DND-41 (cell line): ENCODE results near the gene ZCCHC8.
"Not testable (repeated sequence)": the region's sequence is repeated elsewhere in the genome, so short reads cannot be mapped to it uniquely, and the experiment has no call there.

ENCODE experiments used
- ATAC-seq: fragments of 200-7000 bp; cut with Tn5 transposase; 3 replicates; pipeline ENCODE4 v1.9.1; 2021; ENCODE audit warnings: low read depth; ENCODE audit not compliant: insufficient read depth
- DNase-seq: peaks from one replicate; pipeline ENCODE4 v3.0.0-alpha.2; 2020
- H2AFZ ChIP-seq: 2 replicates; pipeline ENCODE4 v1.6.0; 2012; ENCODE audit warnings: low read depth, low read length
- H3K27ac ChIP-seq: 2 replicates; pipeline ENCODE4 v1.5.1; 2012; ENCODE audit warnings: low read length, inconsistent platforms
- H3K27me3 ChIP-seq: fragments of 200-600 bp; sonication (generic); 2 replicates; pipeline ENCODE4 v1.6.0; 2012; ENCODE audit warnings: low read length, mild to moderate bottlenecking, inconsistent platforms; ENCODE audit not compliant: insufficient read depth, poor library complexity
- H3K36me3 ChIP-seq: 2 replicates; pipeline ENCODE4 v1.5.1; 2012; ENCODE audit warnings: low read length, inconsistent platforms; ENCODE audit not compliant: insufficient read depth
- H3K4me1 ChIP-seq: 2 replicates; pipeline ENCODE4 v1.5.1; 2012; ENCODE audit warnings: mild to moderate bottlenecking, low read length; ENCODE audit not compliant: insufficient read depth
- H3K4me2 ChIP-seq: 2 replicates; pipeline ENCODE4 v1.6.0; 2012; ENCODE audit warnings: mild to moderate bottlenecking, moderate library complexity, low read length, inconsistent platforms; ENCODE audit not compliant: insufficient read depth
- H3K4me3 ChIP-seq, 2 experiments: fragments of 200-600 bp in 1 of 2; shearing (Covaris generic) in 1 of 2; 2 replicates each; pipeline ENCODE4 v1.5.1; 2012 to 2016; ENCODE audit warnings: inconsistent platforms in 2 of 2, low read length in 2 of 2, mild to moderate bottlenecking in 2 of 2, low read depth in 1 of 2, moderate library complexity in 1 of 2
- H3K79me2 ChIP-seq: 2 replicates; pipeline ENCODE4 v1.6.0; 2012; ENCODE audit warnings: low read length, inconsistent platforms; ENCODE audit not compliant: insufficient read depth
- H3K9ac ChIP-seq: 2 replicates; pipeline ENCODE4 v1.6.0; 2012; ENCODE audit warnings: low read depth, mild to moderate bottlenecking, inconsistent platforms, low read length, moderate library complexity
- H3K9me3 ChIP-seq: 2 replicates; pipeline ENCODE4 v1.5.1; 2012; ENCODE audit warnings: low read length, moderate library complexity, mild to moderate bottlenecking, inconsistent platforms; ENCODE audit not compliant: insufficient read depth, severe bottlenecking
- H4K20me1 ChIP-seq: 2 replicates; pipeline ENCODE4 v1.6.0; 2012; ENCODE audit warnings: low read length; ENCODE audit not compliant: insufficient read depth
- CTCF ChIP-seq: IDR thresholded peaks from 2 replicates; pipeline ENCODE4 v1.5.1; 2012; ENCODE audit warnings: borderline replicate concordance, low read length, moderate library complexity, mild to moderate bottlenecking; ENCODE audit not compliant: poor library complexity, severe bottlenecking; ENCODE audit errors: extremely low read depth
- EZH2 ChIP-seq: IDR thresholded peaks from 3 replicates; pipeline ENCODE4 v1.6.1; 2012; ENCODE audit warnings: borderline replicate concordance, low read depth, mild to moderate bottlenecking, moderate library complexity, low read length, inconsistent platforms; ENCODE audit not compliant: severe bottlenecking

ZCCHC8 gene

DNA sequence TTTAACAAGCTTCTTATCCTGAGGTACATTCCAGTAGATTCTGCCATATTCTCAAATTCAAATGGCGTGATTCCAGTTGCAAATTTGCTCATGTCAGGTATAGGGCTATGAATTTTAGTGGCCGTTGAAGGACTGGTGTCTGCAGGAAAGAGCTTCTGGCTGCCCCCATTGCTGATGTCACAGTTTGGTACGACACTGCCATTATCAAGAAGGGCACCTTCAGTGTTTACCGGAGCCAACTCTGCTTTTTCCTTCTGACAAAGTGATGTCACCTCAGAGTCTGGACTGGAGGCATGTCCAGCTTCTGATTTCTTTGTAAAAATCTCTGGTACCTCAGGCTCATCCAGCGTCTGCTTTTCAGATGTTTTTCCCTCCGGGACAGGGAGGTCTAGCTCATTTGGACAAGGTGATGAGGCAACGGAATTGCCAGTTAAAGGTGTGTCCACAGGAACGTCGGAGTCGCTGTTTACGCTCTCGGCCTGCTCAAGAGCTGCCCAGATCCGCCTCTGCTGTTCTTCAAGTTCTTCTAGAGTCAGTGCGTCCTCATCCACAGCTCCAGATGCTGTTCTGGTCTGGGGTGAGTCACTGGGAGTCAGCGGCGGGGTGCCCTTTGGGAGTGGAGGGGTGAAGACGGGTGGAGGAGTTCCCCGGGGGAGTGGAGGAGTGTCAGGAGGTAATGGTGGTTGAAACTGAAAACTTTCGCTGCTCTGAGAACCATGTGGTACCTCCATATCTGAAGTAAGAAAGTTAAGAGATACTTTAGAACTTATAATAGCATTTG lies 27.0 kb downstream of the ZCCHC8 start:
- Histone ChIP-seq H3K27me3 (no peaks in the 10 kb centered on the region), H3K9me3 (no peaks in the 10 kb centered on the region), H3K9ac (no peak overlapping the region), H3K4me2 (no peak overlapping the region), H3K27ac (no peak overlapping the region), H3K4me3 (no peak overlapping the region), H2AFZ (no peak overlapping the region), H3K79me2 (no peaks in the 10 kb centered on the region), H3K36me3 (peaks cover 65% of the 10 kb centered on the region), H4K20me1 (peaks cover 4% of the 10 kb centered on the region; the same call in 1 of the 2 replicates), H3K4me1 (no peaks in the 10 kb centered on the region)
- TF ChIP-seq EZH2 (no peak), CTCF (no peak)
- peak; percentile 2 for DNase-seq
- ATAC-seq, result no peak

- Histone ChIP-seq H3K27me3 (no peaks in the 10 kb centered on the region), H3K79me2 (no peaks in the 10 kb centered on the region), H3K36me3 (peaks cover 47% of the 10 kb centered on the region), H3K4me2 (no peak overlapping the region), H2AFZ (no peak overlapping the region), H3K4me1 (no peaks in the 10 kb centered on the region), H4K20me1 (peaks cover 4% of the 10 kb centered on the region; the same call in 1 of the 2 replicates), H3K4me3 (no peak overlapping the region), H3K9me3 (no peaks in the 10 kb centered on the region), H3K27ac (no peak overlapping the region), H3K9ac (no peak overlapping the region)
- peak; percentile 77 for ATAC-seq
- TF ChIP-seq CTCF (peak; percentile 89), EZH2 (no peak)
- DNase-seq, result no peak
Observed at GRCh38 chr12:122471324-122472226, 29.2 kb downstream of the ZCCHC8 start.

- not testable (repeated sequence) for H3K27ac ChIP-seq, H3K9ac ChIP-seq
Observed at GRCh38 chr12:122470576-122470975, 30.2 kb downstream of the ZCCHC8 start.

GRCh38 chr12:122469856-122470255 lies 30.9 kb downstream of the ZCCHC8 start:
- not testable (repeated sequence) for H3K4me1 ChIP-seq, H3K4me3 ChIP-seq, H3K9ac ChIP-seq, H3K27ac ChIP-seq, H4K20me1 ChIP-seq, H3K27me3 ChIP-seq, ATAC-seq, H3K4me2 ChIP-seq, H3K79me2 ChIP-seq, H3K9me3 ChIP-seq, H2AFZ ChIP-seq
- DNase-seq, result peak; percentile 2
- H3K36me3 ChIP-seq, result peaks cover 30% of the 10 kb centered on the region

More at GRCh38 chr12:122470576-122470975, 30.2 kb downstream of the ZCCHC8 start:
- not testable (repeated sequence) for ATAC-seq, H3K9me3 ChIP-seq, H4K20me1 ChIP-seq, H2AFZ ChIP-seq, DNase-seq, H3K4me3 ChIP-seq, H3K4me1 ChIP-seq, H3K79me2 ChIP-seq, H3K27me3 ChIP-seq, H3K4me2 ChIP-seq
- H3K36me3 ChIP-seq, result peaks cover 37% of the 10 kb centered on the region
